Erythroblast (primary cell): ENCODE measurements around the gene JAKMIP3.

Experiments
- GATA1 ChIP-seq: IDR thresholded peaks from 2 replicates; pipeline ENCODE4 v1.6.1; 2011; ENCODE audit warnings: low read depth, mild to moderate bottlenecking, control low read depth, low read length, moderate library complexity
- POLR2A ChIP-seq: IDR thresholded peaks from 2 replicates; pipeline ENCODE4 v1.6.1; 2011; ENCODE audit warnings: mild to moderate bottlenecking, low read length

GRCh38 chr10:132078746-132079345 lies 13.1 kb downstream of the JAKMIP3 start:
- TF ChIP-seq POLR2A (no peak), GATA1 (no peak)
